ENCODE data around the gene FAU. TPM values are rescaled to one million over a fixed set of nuclear protein-coding genes. Genes with fewer than 3 reads are reported as not detected.

The FAU gene
- total RNA-seq, 1 experiment from 2014 or later, result 1,073 TPM

- Histone ChIP-seq H3K27me3 (ENCODE audit: insufficient read depth, low read length) (no peaks in the 10 kb centered on the region), H3K27ac (ENCODE audit: low read depth, low read length) (no peak overlapping the region), H3K36me3 (ENCODE audit: control insufficient read depth in 1 of 2, insufficient read depth in 2 of 2, low read length in 2 of 2) (peaks cover 0 to 18% of the 10 kb centered on the region in 2 experiments; a peak in 1 of 4 replicates), H3K9ac (ENCODE audit: low read length) (no peak overlapping the region), H3K79me2 (ENCODE audit: insufficient read depth, low read length) (peaks cover 16% of the 10 kb centered on the region), H4K20me1 (ENCODE audit: insufficient read depth) (no peaks in the 10 kb centered on the region), H2AFZ (ENCODE audit: low read depth, low read length, poor library complexity, severe bottlenecking) (no peak overlapping the region), H3K9me3 (ENCODE audit: control insufficient read depth in 1 of 2, insufficient read depth in 1 of 2, low read depth in 1 of 2, low read length in 2 of 2) (no peaks in the 10 kb centered on the region), H3K4me1 (ENCODE audit: control insufficient read depth in 1 of 2, insufficient read depth in 2 of 2, low read length in 2 of 2) (peaks cover 4 to 12% of the 10 kb centered on the region in 2 experiments; a peak in 3 of 4 replicates), H3K4me2 (ENCODE audit: low read length) (no peak overlapping the region), H3K9me2 (ENCODE audit: insufficient read depth) (no peaks in the 10 kb centered on the region), H3K4me3 (replicated peaks in 1 of 2; ENCODE audit: low read depth in 1 of 2, low read length in 2 of 2) (no peak overlapping the region)
- BruUV-seq (replicated peaks), result no TSS peak
- ATAC-seq (no peak), DNase-seq (ENCODE audit: low read depth, low spot score) (no peak)
- TF ChIP-seq TCF7L2 (IDR thresholded peaks at IDR 0.05; ENCODE audit: borderline replicate concordance, extremely low read depth, insufficient read depth, insufficient read length) (no peak), SRF (IDR thresholded peaks at IDR 0.05; ENCODE audit: low read depth) (no peak), EGR1 (IDR thresholded peaks at IDR 0.05; ENCODE audit: low read depth) (no peak), EZH2 (IDR thresholded peaks at IDR 0.05) (no peak), FOSL1 (IDR thresholded peaks at IDR 0.05; ENCODE audit: low read depth) (no peak), ATF3 (IDR thresholded peaks at IDR 0.05) (no peak), POLR2A (IDR thresholded peaks at IDR 0.05; ENCODE audit: borderline replicate concordance, extremely low read depth, insufficient read depth, insufficient read length) (no peak), EZH2phosphoT487 (IDR thresholded peaks at IDR 0.05; ENCODE audit: borderline replicate concordance) (no peak), CEBPB (IDR thresholded peaks at IDR 0.05; ENCODE audit: low read depth) (no peak), JUND (IDR thresholded peaks at IDR 0.05) (no peak), ELF1 (IDR thresholded peaks at IDR 0.05; ENCODE audit: borderline replicate concordance, low read depth) (no peak), RAD21 (IDR thresholded peaks at IDR 0.05; ENCODE audit: low read depth) (no peak), SIN3A (IDR thresholded peaks at IDR 0.05; ENCODE audit: low read depth) (no peak)
- TF ChIP-seq, protein P1, sequence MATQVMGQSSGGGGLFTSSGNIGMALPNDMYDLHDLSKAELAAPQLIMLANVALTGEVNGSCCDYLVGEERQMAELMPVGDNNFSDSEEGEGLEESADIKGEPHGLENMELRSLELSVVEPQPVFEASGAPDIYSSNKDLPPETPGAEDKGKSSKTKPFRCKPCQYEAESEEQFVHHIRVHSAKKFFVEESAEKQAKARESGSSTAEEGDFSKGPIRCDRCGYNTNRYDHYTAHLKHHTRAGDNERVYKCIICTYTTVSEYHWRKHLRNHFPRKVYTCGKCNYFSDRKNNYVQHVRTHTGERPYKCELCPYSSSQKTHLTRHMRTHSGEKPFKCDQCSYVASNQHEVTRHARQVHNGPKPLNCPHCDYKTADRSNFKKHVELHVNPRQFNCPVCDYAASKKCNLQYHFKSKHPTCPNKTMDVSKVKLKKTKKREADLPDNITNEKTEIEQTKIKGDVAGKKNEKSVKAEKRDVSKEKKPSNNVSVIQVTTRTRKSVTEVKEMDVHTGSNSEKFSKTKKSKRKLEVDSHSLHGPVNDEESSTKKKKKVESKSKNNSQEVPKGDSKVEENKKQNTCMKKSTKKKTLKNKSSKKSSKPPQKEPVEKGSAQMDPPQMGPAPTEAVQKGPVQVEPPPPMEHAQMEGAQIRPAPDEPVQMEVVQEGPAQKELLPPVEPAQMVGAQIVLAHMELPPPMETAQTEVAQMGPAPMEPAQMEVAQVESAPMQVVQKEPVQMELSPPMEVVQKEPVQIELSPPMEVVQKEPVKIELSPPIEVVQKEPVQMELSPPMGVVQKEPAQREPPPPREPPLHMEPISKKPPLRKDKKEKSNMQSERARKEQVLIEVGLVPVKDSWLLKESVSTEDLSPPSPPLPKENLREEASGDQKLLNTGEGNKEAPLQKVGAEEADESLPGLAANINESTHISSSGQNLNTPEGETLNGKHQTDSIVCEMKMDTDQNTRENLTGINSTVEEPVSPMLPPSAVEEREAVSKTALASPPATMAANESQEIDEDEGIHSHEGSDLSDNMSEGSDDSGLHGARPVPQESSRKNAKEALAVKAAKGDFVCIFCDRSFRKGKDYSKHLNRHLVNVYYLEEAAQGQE (IDR thresholded peaks at IDR 0.05; ENCODE audit: low read depth), result no peak
- ChIA-PET POLR2A (no interaction called here), RAD21 (ENCODE audit: low non-redundant PET in 1 of 2, low total read pairs in 2 of 2, uncharacterized antibody in 2 of 2, unreplicated experiment in 2 of 2) (no interaction called here), CTCF (no interaction called here)
- intact Hi-C loops (cut with micrococcal nuclease), result no loop called here
Measured at GRCh38 chr11:65087827-65088226, 34.1 kb downstream of the FAU start.

All from HCT116 (cell line).